HCT116 (cell line): ENCODE data around the gene SUSD5. TPM values are rescaled to one million over a fixed set of nuclear protein-coding genes. Genes with fewer than 3 reads are reported as not detected.

Experiments
- ATAC-seq: fragments of 200-7000 bp; cut with Tn5 transposase; 2 replicates; pipeline ENCODE4 v1.9.1; 2020; ENCODE audit warnings: mild to moderate bottlenecking, moderate library complexity
- BruUV-seq: library from RNA; stranded (reverse); fragments of 400-500 nt; replicated peaks from 2 replicates; lab custom pipeline; 2021; lab: Mats Ljungman, UMichigan
- CTCF ChIA-PET: fragments of 300-600 bp; sonication (Branson Sonifier 250); formaldehyde crosslinking; loops from one replicate; lab custom pipeline; 2021; ENCODE audit warnings: antibody characterized with exemption; lab: Charles Lee
- POLR2A ChIA-PET: fragments of 300-600, 350-600 bp; sonication (Branson Sonifier 250); formaldehyde crosslinking; loops from one replicate; lab custom pipeline; 2021; ENCODE audit warnings: antibody characterized with exemption; lab: Charles Lee
- RAD21 ChIA-PET, 2 experiments: fragments of 300-600 bp; sonication (Branson Sonifier 250); formaldehyde crosslinking; loops; one replicate each; lab custom pipeline; 2023; ENCODE audit warnings: low total read pairs in 2 of 2; ENCODE audit not compliant: uncharacterized antibody in 2 of 2, unreplicated experiment in 2 of 2, low non-redundant PET in 1 of 2; lab: Charles Lee
- DNase-seq: peaks from one replicate; pipeline ENCODE4 v3.0.0-alpha.2; 2010; ENCODE audit warnings: low read depth, low spot score
- H2AFZ ChIP-seq: fragments of 200-600 bp; shearing (Covaris generic), sonication (generic); 2 replicates; pipeline ENCODE4 v1.6.1; 2017; ENCODE audit warnings: low read depth, mixed run types, mixed read lengths, antibody characterized with exemption, low read length; ENCODE audit not compliant: poor library complexity, severe bottlenecking
- H3K27ac ChIP-seq: 2 replicates; pipeline ENCODE4 v1.5.1; 2012; ENCODE audit warnings: low read depth, low read length
- H3K27me3 ChIP-seq: fragments of 200-600 bp; sonication (generic); 2 replicates; pipeline ENCODE4 v1.6.1; 2016; ENCODE audit warnings: mixed run types, low read length, mixed read lengths; ENCODE audit not compliant: insufficient read depth
- H3K36me3 ChIP-seq, 2 experiments: fragments of 200-500 bp in 1 of 2; fragments of 200-600 bp in 1 of 2; sonication (Bioruptor generic) in 1 of 2; sonication (generic) in 1 of 2; 2 replicates each; pipeline versions ENCODE4 v1.5.1 to v1.6.1; 2014 to 2016; ENCODE audit warnings: low read length in 2 of 2, inconsistent platforms in 1 of 2, mixed read lengths in 1 of 2, mixed run types in 1 of 2; ENCODE audit not compliant: insufficient read depth in 2 of 2, control insufficient read depth in 1 of 2
- H3K4me1 ChIP-seq, 2 experiments: fragments of 200-600 bp in 1 of 2; sonication (generic) in 1 of 2; 2 replicates each; pipeline versions ENCODE4 v1.5.1 to v1.6.1; 2012 to 2017; ENCODE audit warnings: low read length in 2 of 2, inconsistent platforms in 1 of 2, mild to moderate bottlenecking in 1 of 2, mixed read lengths in 1 of 2, mixed run types in 1 of 2, moderate library complexity in 1 of 2; ENCODE audit not compliant: insufficient read depth in 2 of 2, control insufficient read depth in 1 of 2
- H3K4me2 ChIP-seq: fragments of 200-600 bp; sonication (generic); 2 replicates; pipeline ENCODE4 v1.6.1; 2017; ENCODE audit warnings: mixed run types, low read length, mixed read lengths
- H3K4me3 ChIP-seq, 2 experiments: fragments of 200-600 bp in 1 of 2; sonication (generic) in 1 of 2; replicated peaks in 1 of 2; 2 replicates each; pipeline ENCODE4 v1.5.1; 2011 to 2016; ENCODE audit warnings: low read length in 2 of 2, control low read depth in 1 of 2, low read depth in 1 of 2, mild to moderate bottlenecking in 1 of 2, mixed read lengths in 1 of 2, mixed run types in 1 of 2
- H3K79me2 ChIP-seq: fragments of 200-600 bp; sonication (generic); 2 replicates; pipeline ENCODE4 v1.6.1; 2017; ENCODE audit warnings: mild to moderate bottlenecking, mixed run types, low read length, moderate library complexity, mixed read lengths; ENCODE audit not compliant: insufficient read depth
- H3K9ac ChIP-seq: fragments of 200-600 bp; sonication (generic); 2 replicates; pipeline ENCODE4 v1.6.1; 2016; ENCODE audit warnings: low read length, mixed read lengths
- H3K9me2 ChIP-seq: fragments of 200-600 bp; sonication (generic), shearing (Covaris generic); 2 replicates; pipeline ENCODE4 v1.6.1; 2017; ENCODE audit warnings: mixed run types, mild to moderate bottlenecking, moderate library complexity; ENCODE audit not compliant: insufficient read depth
- H3K9me3 ChIP-seq, 2 experiments: fragments of 200-500 bp in 1 of 2; fragments of 200-600 bp in 1 of 2; sonication (Bioruptor generic) in 1 of 2; sonication (generic) in 1 of 2; 2 replicates each; pipeline ENCODE4 v1.6.1; 2014 to 2017; ENCODE audit warnings: low read length in 2 of 2, mixed read lengths in 2 of 2, inconsistent platforms in 1 of 2, low read depth in 1 of 2, mild to moderate bottlenecking in 1 of 2, mixed run types in 1 of 2, moderate library complexity in 1 of 2; ENCODE audit not compliant: control insufficient read depth in 1 of 2, insufficient read depth in 1 of 2
- H4K20me1 ChIP-seq: fragments of 200-600 bp; sonication (generic), shearing (Covaris generic); 2 replicates; pipeline ENCODE4 v1.6.1; 2017; ENCODE audit warnings: mixed run types, mild to moderate bottlenecking, moderate library complexity; ENCODE audit not compliant: insufficient read depth
- CTCF ChIP-seq, 3 experiments: fragments of 200-600 bp in 1 of 3; sonication (generic) in 1 of 3; IDR thresholded peaks in 2 of 3; conservative IDR thresholded peaks in 1 of 3; 2 replicates each; pipeline ENCODE4 v1.5.1; 2012 to 2017; ENCODE audit warnings: low read depth in 2 of 3, low read length in 2 of 3, antibody characterized with exemption in 1 of 3, borderline replicate concordance in 1 of 3, control low read depth in 1 of 3, mild to moderate bottlenecking in 1 of 3, mixed read lengths in 1 of 3, mixed run types in 1 of 3, moderate library complexity in 1 of 3; ENCODE audit not compliant: insufficient read depth in 1 of 3
- ELF1 ChIP-seq: IDR thresholded peaks from 2 replicates; pipeline ENCODE4 v1.6.1; 2012; ENCODE audit warnings: low read depth, borderline replicate concordance
- EZH2phosphoT487 ChIP-seq: fragments of 200-600 bp; IDR thresholded peaks from 2 replicates; pipeline ENCODE4 v1.6.1; 2018; ENCODE audit warnings: antibody characterized with exemption, borderline replicate concordance
- JUND ChIP-seq: IDR thresholded peaks from 2 replicates; pipeline ENCODE4 v1.6.1; 2012
- SRF ChIP-seq: IDR thresholded peaks from 2 replicates; pipeline ENCODE4 v1.6.1; 2012; ENCODE audit warnings: low read depth
- YY1 ChIP-seq: IDR thresholded peaks from 2 replicates; pipeline ENCODE4 v1.6.1; 2011; ENCODE audit warnings: low read length, low read depth, moderate library complexity, mild to moderate bottlenecking; ENCODE audit not compliant: insufficient replicate concordance; ENCODE audit errors: extremely low read depth
- ZNF274 ChIP-seq: fragments of 200-500 bp; sonication (Bioruptor generic); IDR thresholded peaks from 2 replicates; pipeline ENCODE4 v1.6.1; 2014; ENCODE audit warnings: mild to moderate bottlenecking, low read depth, low read length, inconsistent platforms
- intact Hi-C: fragments of 100-400 bp; cut with micrococcal nuclease; formaldehyde crosslinking; loops from 2 replicates; pipeline ENCODE4 v1.10.0; 2022
- total RNA-seq: library from RNA; stranded (reverse); gene quantifications from one replicate; pipeline ENCODE4 v1.2.1, GENCODE V29; 2021; ENCODE audit not compliant: unreplicated experiment

The SUSD5 gene
- total RNA-seq, 1 experiment from 2014 or later, result not detected

- intact Hi-C loops, result no loop called here
- POLR2A ChIA-PET, result no interaction called here
Measured at GRCh38 chr3:33233884-33234283, 15.3 kb upstream of the SUSD5 start.

More at GRCh38 chr3:33233884-33234283, 15.3 kb upstream of the SUSD5 start:
- no peak overlapping the region for H3K27ac ChIP-seq
- DNase-seq (no peak), ATAC-seq (no peak)
- TF ChIP-seq EZH2phosphoT487 (no peak), ZNF274 (no peak), SRF (no peak), CTCF (IDR thresholded peaks at IDR 0.05 in 2 of 3, conservative IDR thresholded peaks at IDR 0.05 in 1 of 3; ENCODE audit: borderline replicate concordance in 1 of 3, insufficient read depth in 1 of 3, low read depth in 2 of 3, low read length in 2 of 3) (no peak), JUND (no peak), ELF1 (no peak), YY1 (no peak)
- no peak overlapping the region for H3K4me2 ChIP-seq
- ChIA-PET CTCF (no interaction called here), RAD21 (no interaction called here)
- H2AFZ ChIP-seq, result no peak overlapping the region
- no peak overlapping the region for H3K4me3 ChIP-seq
- H3K79me2 ChIP-seq, result no peaks in the 10 kb centered on the region
- no TSS peak for BruUV-seq
- H4K20me1 ChIP-seq, result no peaks in the 10 kb centered on the region
- H3K4me1 ChIP-seq, result no peaks in the 10 kb centered on the region
- H3K9ac ChIP-seq, result no peak overlapping the region
- H3K36me3 ChIP-seq, result no peaks in the 10 kb centered on the region
- H3K9me3 ChIP-seq, result no peaks in the 10 kb centered on the region
- no peaks in the 10 kb centered on the region for H3K27me3 ChIP-seq
- no peaks in the 10 kb centered on the region for H3K9me2 ChIP-seq
